ENCODE results near the gene WAPL.
A peak's percentile ranks its signal among the peaks of the same experiment; 100 is the strongest.
"Not testable (repeated sequence)": the region's sequence is repeated elsewhere in the genome, so short reads cannot be mapped to it uniquely, and the experiment has no call there.

WAPL gene

DNA sequence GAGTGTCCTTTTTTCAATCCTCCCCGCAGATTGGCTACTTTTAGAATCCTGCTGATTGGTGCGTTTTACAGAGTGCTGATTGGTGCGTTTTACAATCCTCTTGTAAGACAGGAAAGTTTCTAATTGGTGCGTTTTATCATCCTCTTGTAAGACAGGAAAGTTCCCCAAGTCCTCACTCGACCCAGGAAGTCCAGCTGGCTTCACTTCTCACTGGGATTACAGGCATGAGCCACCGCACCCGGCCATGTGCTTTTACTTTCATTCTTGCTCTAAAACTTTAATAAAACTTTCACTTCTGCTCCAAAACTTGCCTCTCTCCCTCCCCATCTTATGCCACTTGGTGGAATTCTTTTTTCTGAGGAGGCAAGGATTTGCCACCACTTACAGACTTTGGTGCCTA lies 17.0 kb upstream of the WAPL start:
- Histone ChIP-seq H2AFZ (ENCODE audit: low read length) (no peak overlapping the region), H3K4me3 (ENCODE audit: low read length in 2 of 2) (no peak overlapping the region), H3K36me3 (replicated peaks in 1 of 2; ENCODE audit: control insufficient read depth in 2 of 2, insufficient read depth in 2 of 2, low read length in 2 of 2) (no peaks in the 10 kb centered on the region), H3K18ac (ENCODE audit: low read length) (no peak overlapping the region), H3K4me2 (ENCODE audit: insufficient read depth, low read length, poor library complexity, severe bottlenecking) (no peak overlapping the region), H4K8ac (ENCODE audit: low read depth, low read length) (no peak overlapping the region), H3K79me1 (ENCODE audit: low read depth, low read length) (no peaks in the 10 kb centered on the region), H2BK15ac (ENCODE audit: low read length) (no peak overlapping the region), H3K9me3 (replicated peaks in 1 of 2; ENCODE audit: control insufficient read depth in 2 of 2, insufficient read depth in 1 of 2, low read depth in 1 of 2, low read length in 2 of 2) (peaks cover 0 to 7% of the 10 kb centered on the region in 2 donors), H3K27ac (replicated peaks; ENCODE audit: low read length) (no peak overlapping the region), H2BK5ac (ENCODE audit: low read length) (no peak overlapping the region), H3K27me3 (ENCODE audit: control insufficient read depth in 3 of 3, insufficient read depth in 3 of 3, low read depth in 1 of 3, low read length in 3 of 3) (peaks cover 0 to 14% (median 0%) of the 10 kb centered on the region in 3 experiments), H2BK12ac (ENCODE audit: low read length) (no peak overlapping the region), H4K91ac (ENCODE audit: low read depth, low read length, poor library complexity) (no peak overlapping the region), H3K4me1 (ENCODE audit: control insufficient read depth in 2 of 2, insufficient read depth in 1 of 2, low read depth in 1 of 2, low read length in 2 of 2) (peaks cover 0 to 4% of the 10 kb centered on the region in 2 donors), H2BK120ac (ENCODE audit: low read depth, low read length) (no peak overlapping the region), H3K9ac (ENCODE audit: low read depth, low read length, poor library complexity) (no peak overlapping the region), H2AK5ac (ENCODE audit: low read depth, low read length) (no peak overlapping the region), H3K14ac (ENCODE audit: low read length) (no peak overlapping the region), H3K23ac (ENCODE audit: low read depth, low read length, poor library complexity) (no peak overlapping the region), H3K4ac (ENCODE audit: low read length) (no peak overlapping the region)
- no CpG with 5 or more reads among the region's 7 CpGs for WGBS, 2 donors (ENCODE audit: extremely low coverage in 2 of 2, insufficient read length in 2 of 2, insufficient replicate concordance in 1 of 2)
- no peak for DNase-seq (ENCODE audit: low spot score)

DNA sequence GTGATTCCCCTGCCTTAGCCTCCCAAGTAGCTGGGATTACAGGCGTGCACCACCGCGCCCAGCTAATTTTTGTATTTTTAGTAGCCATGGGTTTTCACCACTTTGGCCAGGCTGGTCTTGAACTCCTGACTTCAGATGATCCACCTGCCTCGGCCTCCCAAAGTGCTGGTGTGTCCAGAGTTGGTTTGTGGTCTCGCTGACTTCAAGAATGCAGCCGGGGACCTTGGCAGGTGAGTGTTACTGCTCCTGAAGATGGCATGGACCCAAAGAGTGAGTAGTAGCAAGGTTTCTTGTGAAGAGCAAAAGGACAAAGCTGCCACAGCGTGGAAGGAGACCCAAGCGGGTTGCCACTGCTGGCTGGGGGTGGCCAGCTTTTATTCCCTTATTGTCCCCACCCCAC lies 16.4 kb upstream of the WAPL start:
- H3K27me3 ChIP-seq (ENCODE audit: control insufficient read depth in 3 of 3, insufficient read depth in 3 of 3, low read depth in 1 of 3, low read length in 3 of 3): peaks cover 0 to 14% (median 0%) of the 10 kb centered on the region in 3 experiments
- not testable (repeated sequence) for H2BK120ac ChIP-seq (ENCODE audit: low read depth, low read length); H2BK5ac ChIP-seq (ENCODE audit: low read length); H3K27ac ChIP-seq (replicated peaks; ENCODE audit: low read length); H3K18ac ChIP-seq (ENCODE audit: low read length); DNase-seq (ENCODE audit: low spot score); H3K4me2 ChIP-seq (ENCODE audit: insufficient read depth, low read length, poor library complexity, severe bottlenecking); H2BK12ac ChIP-seq (ENCODE audit: low read length); H2BK15ac ChIP-seq (ENCODE audit: low read length); H3K9me3 ChIP-seq (replicated peaks in 1 of 2; ENCODE audit: control insufficient read depth in 2 of 2, insufficient read depth in 1 of 2, low read depth in 1 of 2, low read length in 2 of 2); H3K36me3 ChIP-seq (replicated peaks in 1 of 2; ENCODE audit: control insufficient read depth in 2 of 2, insufficient read depth in 2 of 2, low read length in 2 of 2); H3K4me1 ChIP-seq (ENCODE audit: control insufficient read depth in 2 of 2, insufficient read depth in 1 of 2, low read depth in 1 of 2, low read length in 2 of 2); H3K23ac ChIP-seq (ENCODE audit: low read depth, low read length, poor library complexity); H4K8ac ChIP-seq (ENCODE audit: low read depth, low read length); H2AK5ac ChIP-seq (ENCODE audit: low read depth, low read length); H3K14ac ChIP-seq (ENCODE audit: low read length); H3K79me1 ChIP-seq (ENCODE audit: low read depth, low read length); H2AFZ ChIP-seq (ENCODE audit: low read length); H3K4me3 ChIP-seq (ENCODE audit: low read length in 2 of 2); H3K9ac ChIP-seq (ENCODE audit: low read depth, low read length, poor library complexity); H3K4ac ChIP-seq (ENCODE audit: low read length); H4K91ac ChIP-seq (ENCODE audit: low read depth, low read length, poor library complexity)
- WGBS, 2 donors (ENCODE audit: extremely low coverage in 2 of 2, insufficient read length in 2 of 2, insufficient replicate concordance in 1 of 2): no CpG with 5 or more reads among the region's 8 CpGs

DNA sequence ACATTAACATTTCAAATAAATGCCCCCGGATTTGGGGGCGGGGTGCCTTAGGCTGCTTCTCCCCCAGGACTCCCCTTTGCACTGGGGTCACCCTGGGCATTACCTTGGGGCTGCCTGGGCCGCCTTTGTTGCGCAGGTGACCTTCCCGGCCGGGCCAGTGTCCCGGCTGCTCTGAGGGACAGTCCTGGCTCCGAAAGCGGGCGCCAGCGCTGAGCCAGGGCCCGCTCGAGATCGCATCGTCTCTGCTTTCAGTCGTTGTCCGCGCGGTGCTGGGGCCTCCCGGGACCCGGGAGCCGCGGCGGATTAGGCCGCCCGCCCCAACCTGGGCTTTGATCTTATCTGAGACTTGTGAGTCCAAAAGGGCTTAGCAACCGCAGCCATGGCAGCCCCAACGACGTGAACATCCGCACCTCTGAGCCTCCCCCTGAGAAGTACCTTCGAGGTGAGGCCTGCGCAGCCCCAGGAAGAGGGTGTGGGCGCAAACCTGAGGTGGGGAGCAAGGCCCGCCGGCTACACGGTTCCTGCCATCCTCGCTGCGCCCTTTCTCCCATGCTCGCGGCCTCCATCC lies 14.8 kb upstream of the WAPL start:
- Histone ChIP-seq H2BK5ac (ENCODE audit: low read length) (peak overlapping the region; percentile 82), H3K9ac (ENCODE audit: low read depth, low read length, poor library complexity) (peak overlapping the region; percentile 70), H3K27ac (replicated peaks; ENCODE audit: low read length) (no peak overlapping the region), H2BK120ac (ENCODE audit: low read depth, low read length) (no peak overlapping the region), H3K4me3 (ENCODE audit: low read length in 2 of 2) (no peak overlapping the region), H3K27me3 (ENCODE audit: control insufficient read depth in 3 of 3, insufficient read depth in 3 of 3, low read depth in 1 of 3, low read length in 3 of 3) (peaks cover 0 to 14% (median 0%) of the 10 kb centered on the region in 3 experiments), H3K14ac (ENCODE audit: low read length) (no peak overlapping the region), H3K4ac (ENCODE audit: low read length) (no peak overlapping the region), H2BK12ac (ENCODE audit: low read length) (no peak overlapping the region), H3K4me1 (ENCODE audit: control insufficient read depth in 2 of 2, insufficient read depth in 1 of 2, low read depth in 1 of 2, low read length in 2 of 2) (peaks cover 0 to 4% of the 10 kb centered on the region in 2 donors), H2BK15ac (ENCODE audit: low read length) (no peak overlapping the region), H2AK5ac (ENCODE audit: low read depth, low read length) (peak overlapping the region; percentile 28), H3K18ac (ENCODE audit: low read length) (peak overlapping the region; percentile 91), H3K79me1 (ENCODE audit: low read depth, low read length) (no peaks in the 10 kb centered on the region), H3K36me3 (replicated peaks in 1 of 2; ENCODE audit: control insufficient read depth in 2 of 2, insufficient read depth in 2 of 2, low read length in 2 of 2) (no peaks in the 10 kb centered on the region), H3K23ac (ENCODE audit: low read depth, low read length, poor library complexity) (no peak overlapping the region), H3K4me2 (ENCODE audit: insufficient read depth, low read length, poor library complexity, severe bottlenecking) (peak overlapping the region; percentile 54), H2AFZ (ENCODE audit: low read length) (peak overlapping the region; percentile 17), H4K8ac (ENCODE audit: low read depth, low read length) (peak overlapping the region; percentile 17), H3K9me3 (replicated peaks in 1 of 2; ENCODE audit: control insufficient read depth in 2 of 2, insufficient read depth in 1 of 2, low read depth in 1 of 2, low read length in 2 of 2) (peaks cover 0 to 7% of the 10 kb centered on the region in 2 donors), H4K91ac (ENCODE audit: low read depth, low read length, poor library complexity) (no peak overlapping the region)
- no CpG with 5 or more reads among the region's 40 CpGs for WGBS, 2 donors (ENCODE audit: extremely low coverage in 2 of 2, insufficient read length in 2 of 2, insufficient replicate concordance in 1 of 2)
- no peak for DNase-seq (ENCODE audit: low spot score)

DNA sequence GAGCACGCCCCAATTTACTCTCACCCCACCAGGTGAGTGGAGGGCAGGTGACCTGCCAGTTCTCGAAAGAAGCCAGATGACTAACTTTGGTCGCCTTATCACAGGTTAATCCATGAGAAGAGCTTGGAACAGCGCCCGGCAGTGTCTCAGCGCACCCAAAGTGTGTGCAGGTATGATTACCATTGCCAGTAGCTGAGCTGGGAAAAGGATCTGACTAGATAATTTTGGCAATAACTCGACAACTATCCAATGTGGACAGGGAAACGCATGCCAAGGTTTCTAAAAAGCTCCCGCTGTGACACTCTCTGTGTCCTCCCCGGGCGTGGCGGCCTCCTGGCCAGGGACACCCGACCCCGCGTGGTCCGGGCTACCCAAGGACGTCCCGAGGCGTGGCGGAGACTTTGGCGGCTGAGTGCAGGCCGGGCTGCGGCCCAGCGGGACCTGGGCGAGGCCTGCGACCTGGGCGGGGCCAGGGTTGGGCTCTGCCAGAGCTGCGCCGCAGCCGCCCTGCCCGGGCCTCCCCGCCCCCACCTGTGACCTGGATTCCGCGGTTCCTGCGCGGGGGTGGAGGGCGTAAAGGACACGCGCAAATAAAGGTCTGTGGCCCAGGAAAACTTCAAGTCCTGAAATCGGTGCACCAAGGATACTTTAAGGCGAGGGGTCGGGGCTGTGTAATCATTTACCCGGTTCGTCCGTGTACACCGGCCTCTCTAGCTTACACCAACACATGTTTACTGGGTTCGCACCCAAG lies 13.7 kb upstream of the WAPL start:
- Histone ChIP-seq H4K91ac (ENCODE audit: low read depth, low read length, poor library complexity) (no peak overlapping the region), H3K9ac (ENCODE audit: low read depth, low read length, poor library complexity) (no peak overlapping the region), H3K36me3 (replicated peaks in 1 of 2; ENCODE audit: control insufficient read depth in 2 of 2, insufficient read depth in 2 of 2, low read length in 2 of 2) (no peaks in the 10 kb centered on the region), H3K27me3 (ENCODE audit: control insufficient read depth in 3 of 3, insufficient read depth in 3 of 3, low read depth in 1 of 3, low read length in 3 of 3) (peaks cover 0 to 14% (median 0%) of the 10 kb centered on the region in 3 experiments), H3K4me2 (ENCODE audit: insufficient read depth, low read length, poor library complexity, severe bottlenecking) (peak overlapping the region; percentile 68), H3K4ac (ENCODE audit: low read length) (no peak overlapping the region), H3K9me3 (replicated peaks in 1 of 2; ENCODE audit: control insufficient read depth in 2 of 2, insufficient read depth in 1 of 2, low read depth in 1 of 2, low read length in 2 of 2) (peaks cover 0 to 7% of the 10 kb centered on the region in 2 donors), H2AFZ (ENCODE audit: low read length) (no peak overlapping the region), H4K8ac (ENCODE audit: low read depth, low read length) (no peak overlapping the region), H3K4me3 (ENCODE audit: low read length in 2 of 2) (peak overlapping the region in 1 of 2 donors; percentile 83), H2BK15ac (ENCODE audit: low read length) (no peak overlapping the region), H3K23ac (ENCODE audit: low read depth, low read length, poor library complexity) (no peak overlapping the region), H3K14ac (ENCODE audit: low read length) (no peak overlapping the region), H3K27ac (replicated peaks; ENCODE audit: low read length) (no peak overlapping the region), H2BK12ac (ENCODE audit: low read length) (no peak overlapping the region), H3K18ac (ENCODE audit: low read length) (peak overlapping the region; percentile 65), H2BK5ac (ENCODE audit: low read length) (no peak overlapping the region), H2AK5ac (ENCODE audit: low read depth, low read length) (no peak overlapping the region), H2BK120ac (ENCODE audit: low read depth, low read length) (no peak overlapping the region), H3K4me1 (ENCODE audit: control insufficient read depth in 2 of 2, insufficient read depth in 1 of 2, low read depth in 1 of 2, low read length in 2 of 2) (peaks cover 0 to 4% of the 10 kb centered on the region in 2 donors), H3K79me1 (ENCODE audit: low read depth, low read length) (no peaks in the 10 kb centered on the region)
- no CpG with 5 or more reads among the region's 47 CpGs for WGBS, 2 donors (ENCODE audit: extremely low coverage in 2 of 2, insufficient read length in 2 of 2, insufficient replicate concordance in 1 of 2)
- no peak for DNase-seq (ENCODE audit: low spot score)

Data from neuronal stem cell (in vitro differentiated cells).